C4-2B (cell line): ENCODE measurements around the gene TRIM46.

Source experiments
- H3K27ac ChIP-seq: fragments of 450-650 bp; 2 replicates; pipeline ENCODE4 v1.5.1; 2017
- ZFX ChIP-seq: fragments of 450-650 bp; IDR thresholded peaks from 2 replicates; pipeline ENCODE4 v1.6.1; 2017
- TF ChIP-seq, protein P1 (sequence below): fragments of 450-650 bp; conservative IDR thresholded peaks from 2 replicates; pipeline ENCODE4 v1.5.1; 2017; ENCODE audit warnings: mild to moderate bottlenecking

TRIM46 gene

GRCh38 chr1:155170806-155171205 lies 2.8 kb upstream of the TRIM46 start:
- no peak for TF ChIP-seq ZFX
- TF ChIP-seq, protein P1, sequence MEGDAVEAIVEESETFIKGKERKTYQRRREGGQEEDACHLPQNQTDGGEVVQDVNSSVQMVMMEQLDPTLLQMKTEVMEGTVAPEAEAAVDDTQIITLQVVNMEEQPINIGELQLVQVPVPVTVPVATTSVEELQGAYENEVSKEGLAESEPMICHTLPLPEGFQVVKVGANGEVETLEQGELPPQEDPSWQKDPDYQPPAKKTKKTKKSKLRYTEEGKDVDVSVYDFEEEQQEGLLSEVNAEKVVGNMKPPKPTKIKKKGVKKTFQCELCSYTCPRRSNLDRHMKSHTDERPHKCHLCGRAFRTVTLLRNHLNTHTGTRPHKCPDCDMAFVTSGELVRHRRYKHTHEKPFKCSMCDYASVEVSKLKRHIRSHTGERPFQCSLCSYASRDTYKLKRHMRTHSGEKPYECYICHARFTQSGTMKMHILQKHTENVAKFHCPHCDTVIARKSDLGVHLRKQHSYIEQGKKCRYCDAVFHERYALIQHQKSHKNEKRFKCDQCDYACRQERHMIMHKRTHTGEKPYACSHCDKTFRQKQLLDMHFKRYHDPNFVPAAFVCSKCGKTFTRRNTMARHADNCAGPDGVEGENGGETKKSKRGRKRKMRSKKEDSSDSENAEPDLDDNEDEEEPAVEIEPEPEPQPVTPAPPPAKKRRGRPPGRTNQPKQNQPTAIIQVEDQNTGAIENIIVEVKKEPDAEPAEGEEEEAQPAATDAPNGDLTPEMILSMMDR = no peak
- no peak overlapping the region for H3K27ac ChIP-seq

GRCh38 chr1:155171836-155172731 lies 1.6 kb upstream of the TRIM46 start:
- TF ChIP-seq ZFX = no peak
- TF ChIP-seq, protein P1 = no peak
- peak overlapping the region; percentile 90 for H3K27ac ChIP-seq

GRCh38 chr1:155172732-155173477 lies 744 bp upstream of the TRIM46 start, which contains the start of gene KRTCAP2:
TSS of gene KRTCAP2 (minus strand) at chr1:155173304. CDS start at chr1:155173224, 80 bp downstream.
- TF ChIP-seq, protein P1 = peak; percentile 99
- no peak for TF ChIP-seq ZFX
- peak within 1 kb of the TSS; percentile 90 for H3K27ac ChIP-seq

- peak overlapping the region; percentile 94 for H3K27ac ChIP-seq
- TF ChIP-seq ZFX = no peak
- TF ChIP-seq, protein P1 = no peak
Measured at GRCh38 chr1:155174324-155175280, 953 bp downstream of the TRIM46 start.

DNA sequence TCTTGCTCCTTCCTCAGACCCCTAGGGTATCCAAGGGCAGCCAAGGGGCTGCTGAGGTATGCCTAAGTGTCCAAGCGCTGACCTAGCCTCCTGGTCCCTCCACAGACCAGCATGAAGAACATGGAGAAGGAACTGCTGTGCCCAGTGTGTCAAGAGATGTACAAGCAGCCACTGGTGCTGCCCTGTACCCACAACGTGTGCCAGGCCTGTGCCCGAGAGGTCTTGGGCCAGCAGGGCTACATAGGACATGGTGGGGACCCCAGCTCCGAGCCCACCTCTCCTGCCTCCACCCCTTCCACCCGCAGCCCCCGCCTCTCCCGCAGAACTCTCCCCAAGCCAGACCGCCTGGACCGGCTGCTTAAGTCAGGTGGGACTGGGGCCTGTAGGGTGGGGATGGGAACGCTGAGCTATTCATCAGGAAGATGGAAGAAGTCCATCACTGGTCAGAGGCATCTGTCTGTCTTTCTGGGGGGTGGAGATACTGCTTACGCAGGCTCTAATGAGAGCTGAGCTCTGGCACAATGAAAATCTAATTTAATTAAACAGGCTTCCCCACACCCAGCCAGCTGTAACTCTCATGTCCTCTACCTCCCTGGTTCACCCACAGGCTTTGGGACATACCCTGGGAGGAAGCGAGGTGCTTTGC lies 1.8 kb downstream of the TRIM46 start:
- TF ChIP-seq, protein P1 = no peak
- no peak for TF ChIP-seq ZFX

DNA sequence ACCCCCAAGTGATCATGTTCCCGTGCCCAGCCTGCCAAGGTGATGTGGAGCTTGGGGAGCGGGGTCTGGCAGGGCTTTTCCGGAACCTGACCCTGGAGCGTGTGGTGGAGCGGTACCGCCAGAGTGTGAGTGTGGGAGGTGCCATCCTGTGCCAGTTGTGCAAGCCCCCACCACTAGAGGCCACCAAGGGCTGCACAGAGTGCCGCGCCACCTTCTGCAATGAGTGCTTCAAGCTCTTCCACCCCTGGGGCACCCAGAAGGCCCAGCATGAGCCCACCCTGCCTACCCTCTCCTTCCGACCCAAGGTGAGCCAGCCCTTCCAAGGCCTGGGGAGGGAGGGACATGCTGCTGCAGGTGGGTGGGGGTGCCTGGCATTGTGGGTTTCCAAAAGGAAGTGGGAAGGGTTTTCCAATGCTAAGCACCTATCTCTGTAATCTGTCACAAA lies 2.3 kb downstream of the TRIM46 start:
- TF ChIP-seq, protein P1 = no peak
- TF ChIP-seq ZFX = no peak
- H3K27ac ChIP-seq = peak overlapping the region; percentile 94

More for the DNA sequence above, 1.8 kb downstream of the TRIM46 start:
- peak overlapping the region; percentile 94 for H3K27ac ChIP-seq
